Endothelial cell of umbilical vein (primary cell): ENCODE results near the gene PCDHGA8. TPM values are rescaled to one million over a fixed set of nuclear protein-coding genes. Genes with fewer than 3 reads are reported as not detected.

Experiments used
- BruUV-seq: library from RNA; stranded (reverse); fragments of 400-500 nt; replicated peaks from 2 replicates; lab custom pipeline; 2021; lab: Mats Ljungman, UMichigan
- CTCF ChIA-PET: fragments of 300-600, 350-600 bp; sonication (Branson Sonifier 250); formaldehyde crosslinking; loops from one replicate; lab custom pipeline; 2021; ENCODE audit warnings: antibody characterized with exemption, inconsistent platforms; lab: Charles Lee
- POLR2A ChIA-PET: fragments of 300-600, 350-600 bp; sonication (Branson Sonifier 250); formaldehyde crosslinking; loops from one replicate; lab custom pipeline; 2021; ENCODE audit warnings: antibody characterized with exemption, inconsistent platforms; lab: Charles Lee
- DNase-seq: peaks from one replicate; pipeline ENCODE4 v3.0.0-alpha.2; 2011; ENCODE audit warnings: low read depth, low spot score
- FAIRE-seq: peaks from 2 replicates; lab custom pipeline; 2011; peaks lifted over from hg19 to GRCh38; lab: Jason Lieb, UNC
- H2AFZ ChIP-seq: 2 replicates; pipeline ENCODE4 v1.6.0; 2012; ENCODE audit warnings: low read depth, low read length, control low read depth, inconsistent platforms
- H3K27ac ChIP-seq: 2 replicates; pipeline ENCODE4 v1.5.1; 2011; ENCODE audit warnings: low read depth, mild to moderate bottlenecking, control low read depth, low read length, moderate library complexity; ENCODE audit not compliant: insufficient read depth
- H3K27me3 ChIP-seq, 2 experiments: 2 replicates each; pipeline versions ENCODE4 v1.6.0 to v1.6.1; 2011; ENCODE audit warnings: low read length in 2 of 2, mixed read lengths in 1 of 2; ENCODE audit not compliant: control insufficient read depth in 2 of 2, insufficient read depth in 2 of 2
- H3K36me3 ChIP-seq, 2 experiments: 2 replicates in 1 of 2; 3 replicates in 1 of 2; pipeline ENCODE4 v1.5.1; 2011; ENCODE audit warnings: low read length in 2 of 2, mild to moderate bottlenecking in 1 of 2, moderate library complexity in 1 of 2; ENCODE audit not compliant: control insufficient read depth in 2 of 2, insufficient read depth in 2 of 2; ENCODE audit errors: extremely low read depth in 1 of 2
- H3K4me1 ChIP-seq: 3 replicates; pipeline ENCODE4 v1.5.1; 2011; ENCODE audit warnings: mild to moderate bottlenecking, low read length; ENCODE audit not compliant: control insufficient read depth, insufficient read depth; ENCODE audit errors: extremely low read depth
- H3K4me2 ChIP-seq: 2 replicates; pipeline ENCODE4 v1.6.1; 2011; ENCODE audit warnings: low read length, control low read depth, mixed read lengths; ENCODE audit not compliant: insufficient read depth
- H3K4me3 ChIP-seq, 3 experiments: fragments of 200-600 bp in 1 of 3; sonication (generic), shearing (Covaris generic) in 1 of 3; replicated peaks in 1 of 3; 2 replicates each; pipeline ENCODE4 v1.5.1; 2011 to 2016; ENCODE audit warnings: control low read depth in 3 of 3, low read length in 3 of 3, mild to moderate bottlenecking in 2 of 3, inconsistent platforms in 1 of 3, low read depth in 1 of 3, moderate library complexity in 1 of 3; ENCODE audit not compliant: insufficient read depth in 1 of 3
- H3K79me2 ChIP-seq: 2 replicates; pipeline ENCODE4 v1.6.0; 2012; ENCODE audit warnings: low read length, inconsistent platforms; ENCODE audit not compliant: control insufficient read depth, insufficient read depth
- H3K9ac ChIP-seq: replicated peaks from 2 replicates; pipeline ENCODE3; 2011; ENCODE audit warnings: low read length, control low read depth; ENCODE audit not compliant: insufficient read depth; ENCODE audit errors: extremely low read depth
- H3K9me1 ChIP-seq: replicated peaks from 3 replicates; pipeline ENCODE4 v1.6.0; 2011; ENCODE audit warnings: mild to moderate bottlenecking, low read length; ENCODE audit not compliant: control insufficient read depth, insufficient read depth; ENCODE audit errors: extremely low read depth
- H3K9me3 ChIP-seq: replicated peaks from 2 replicates; pipeline ENCODE4 v1.5.1; 2012; ENCODE audit warnings: low read length, inconsistent platforms; ENCODE audit not compliant: control insufficient read depth, insufficient read depth
- H4K20me1 ChIP-seq: replicated peaks from 2 replicates; pipeline ENCODE3; 2011; ENCODE audit warnings: mild to moderate bottlenecking, low read length; ENCODE audit not compliant: control insufficient read depth, insufficient read depth; ENCODE audit errors: extremely low read depth
- EZH2 ChIP-seq: IDR thresholded peaks from 2 replicates; pipeline ENCODE4 v1.6.1; 2012; ENCODE audit warnings: borderline replicate concordance, low read depth, mild to moderate bottlenecking, moderate library complexity, low read length, inconsistent platforms; ENCODE audit not compliant: severe bottlenecking
- FOS ChIP-seq: IDR thresholded peaks from 2 replicates; pipeline ENCODE4 v1.6.1; 2011; ENCODE audit warnings: mild to moderate bottlenecking, low read length, moderate library complexity, borderline replicate concordance; ENCODE audit not compliant: insufficient read depth
- GATA2 ChIP-seq: IDR thresholded peaks from 2 replicates; pipeline ENCODE4 v1.7.0; 2011; ENCODE audit warnings: low read depth, mild to moderate bottlenecking, moderate library complexity, mixed read lengths, low read length; ENCODE audit not compliant: insufficient read length, insufficient read depth
- JUN ChIP-seq: IDR thresholded peaks from 2 replicates; pipeline ENCODE4 v1.6.1; 2011; ENCODE audit warnings: borderline replicate concordance, low read depth; ENCODE audit not compliant: insufficient read length, insufficient read depth
- MYC ChIP-seq: IDR thresholded peaks from one replicate; pipeline ENCODE4 v1.6.1; 2011; ENCODE audit warnings: mild to moderate bottlenecking, low read depth, low read length
- POLR2A ChIP-seq: IDR thresholded peaks from 2 replicates; pipeline ENCODE4 v1.6.1; 2012; ENCODE audit warnings: low read depth, mild to moderate bottlenecking, control low read depth, low read length
- POLR2AphosphoS5 ChIP-seq: IDR thresholded peaks from 2 replicates; pipeline ENCODE4 v1.6.1; 2012; ENCODE audit warnings: low read depth, mild to moderate bottlenecking, control low read depth, low read length, moderate library complexity; ENCODE audit not compliant: insufficient read depth
- dilution Hi-C: fragments of 300-500 bp; cut with MboI; formaldehyde crosslinking; loops from one replicate; pipeline ENCODE4 v1.15.0; 2019; ENCODE audit warnings: low sequenced_read_pairs; ENCODE audit not compliant: extremely low pct_ligation_motif_present
- intact Hi-C: fragments of 100-400 bp; cut with micrococcal nuclease; formaldehyde crosslinking; loops from one replicate; pipeline ENCODE4 v1.10.0; 2022
- polyA plus RNA-seq, 4 experiments: library from polyadenylated mRNA; depleted of rRNA in 3 of 4; stranded (reverse) in 3 of 4; unstranded in 1 of 4; fragments of >200 nt; gene quantifications; 2 replicates each; pipeline versions ENCODE4 v1.2.1 to v1.2.3, GENCODE V29; 2011 to 2012; ENCODE audit warnings: missing spikeins in 1 of 4
- total RNA-seq: library from RNA; stranded (reverse); gene quantifications from 2 replicates; pipeline ENCODE4 v1.2.3, GENCODE V29; 2021
- TF ChIP-seq, protein P1 (sequence below), 2 donors: IDR thresholded peaks; 1 replicate in 1 of 2; 2 replicates in 1 of 2; pipeline ENCODE4 v1.5.1; 2011; ENCODE audit warnings: low read length in 2 of 2, mild to moderate bottlenecking in 2 of 2, moderate library complexity in 2 of 2, control low read depth in 1 of 2, inconsistent platforms in 1 of 2, low read depth in 1 of 2; ENCODE audit not compliant: insufficient read depth in 1 of 2; ENCODE audit errors: extremely low read depth in 1 of 2
- TF ChIP-seq, protein P2 (sequence below): IDR thresholded peaks from 2 replicates; pipeline ENCODE4 v1.6.1; 2011; ENCODE audit not compliant: insufficient read depth, insufficient read length

Gene PCDHGA8
- total and polyA plus RNA-seq, 2 donors (not counting 3 experiments of a cell fraction or from before 2014, with no cell fraction given) = 0.44 to 0.95 TPM

DNA sequence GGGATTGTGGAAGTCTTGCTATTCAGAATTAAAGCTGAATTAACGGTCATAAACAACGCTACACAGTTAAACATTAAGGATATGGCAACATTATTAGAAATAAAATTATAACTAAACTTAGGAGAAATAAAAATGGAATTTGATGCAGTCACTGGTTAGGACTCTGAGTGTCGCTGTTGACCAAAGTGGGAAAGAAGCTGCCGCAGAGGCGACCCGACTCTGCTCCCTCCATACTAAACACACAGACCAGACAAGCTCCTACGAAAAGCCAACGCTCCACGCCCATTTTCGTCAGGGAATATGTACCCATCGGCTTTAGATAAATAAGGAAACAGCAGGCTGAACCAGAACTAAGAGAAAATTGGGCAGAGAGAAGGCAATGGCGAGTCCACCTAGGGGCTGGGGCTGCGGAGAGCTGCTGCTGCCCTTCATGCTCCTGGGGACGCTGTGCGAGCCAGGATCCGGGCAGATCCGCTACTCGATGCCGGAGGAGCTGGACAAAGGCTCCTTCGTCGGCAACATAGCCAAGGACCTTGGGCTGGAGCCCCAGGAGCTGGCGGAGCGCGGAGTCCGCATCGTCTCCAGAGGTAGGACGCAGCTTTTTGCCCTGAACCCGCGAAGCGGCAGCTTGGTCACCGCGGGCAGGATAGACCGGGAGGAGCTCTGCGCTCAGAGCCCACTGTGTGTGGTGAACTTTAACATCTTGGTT is 28.3 kb upstream of the PCDHGA8 start, which contains the start of gene PCDHGA5:
PCDHGA5 (plus strand) TSS at position 211 of the 709 bp plus-strand sequence; CDS start at position 380, 169 bp downstream.
- Histone ChIP-seq H3K36me3 (no peaks in the 10 kb centered on the region), H3K9me3 (peaks cover 2% of the 10 kb centered on the region), H3K27me3 (peaks cover 51 to 81% of the 10 kb centered on the region in 2 experiments), H3K4me3 (no peak within 1 kb of the TSS), H2AFZ (no peak within 1 kb of the TSS), H3K9ac (no peak within 1 kb of the TSS), H4K20me1 (no peaks in the 10 kb centered on the region), H3K27ac (no peak within 1 kb of the TSS), H3K79me2 (no peaks in the 10 kb centered on the region), H3K4me1 (no peaks in the 10 kb centered on the region), H3K9me1 (no peaks in the 10 kb centered on the region), H3K4me2 (no peak within 1 kb of the TSS)
- intact Hi-C loops = no loop called here
- no peak for DNase-seq
- TF ChIP-seq FOS (no peak), POLR2AphosphoS5 (no peak), MYC (no peak), JUN (no peak), GATA2 (no peak), POLR2A (no peak), EZH2 (no peak)
- TF ChIP-seq, protein P1, sequence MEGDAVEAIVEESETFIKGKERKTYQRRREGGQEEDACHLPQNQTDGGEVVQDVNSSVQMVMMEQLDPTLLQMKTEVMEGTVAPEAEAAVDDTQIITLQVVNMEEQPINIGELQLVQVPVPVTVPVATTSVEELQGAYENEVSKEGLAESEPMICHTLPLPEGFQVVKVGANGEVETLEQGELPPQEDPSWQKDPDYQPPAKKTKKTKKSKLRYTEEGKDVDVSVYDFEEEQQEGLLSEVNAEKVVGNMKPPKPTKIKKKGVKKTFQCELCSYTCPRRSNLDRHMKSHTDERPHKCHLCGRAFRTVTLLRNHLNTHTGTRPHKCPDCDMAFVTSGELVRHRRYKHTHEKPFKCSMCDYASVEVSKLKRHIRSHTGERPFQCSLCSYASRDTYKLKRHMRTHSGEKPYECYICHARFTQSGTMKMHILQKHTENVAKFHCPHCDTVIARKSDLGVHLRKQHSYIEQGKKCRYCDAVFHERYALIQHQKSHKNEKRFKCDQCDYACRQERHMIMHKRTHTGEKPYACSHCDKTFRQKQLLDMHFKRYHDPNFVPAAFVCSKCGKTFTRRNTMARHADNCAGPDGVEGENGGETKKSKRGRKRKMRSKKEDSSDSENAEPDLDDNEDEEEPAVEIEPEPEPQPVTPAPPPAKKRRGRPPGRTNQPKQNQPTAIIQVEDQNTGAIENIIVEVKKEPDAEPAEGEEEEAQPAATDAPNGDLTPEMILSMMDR (IDR thresholded peaks at IDR 0.05; ENCODE audit: extremely low read depth in 1 of 2, insufficient read depth in 1 of 2, low read depth in 1 of 2, low read length in 2 of 2) = no peak
- TF ChIP-seq, protein P2, sequence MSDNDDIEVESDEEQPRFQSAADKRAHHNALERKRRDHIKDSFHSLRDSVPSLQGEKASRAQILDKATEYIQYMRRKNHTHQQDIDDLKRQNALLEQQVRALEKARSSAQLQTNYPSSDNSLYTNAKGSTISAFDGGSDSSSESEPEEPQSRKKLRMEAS = no peak
- dilution Hi-C loops = no loop called here
- no TSS peak for BruUV-seq
- CTCF ChIA-PET = interaction anchor here (0.7 to 1.7 kb wide), 13 partner anchors 9 to 200 kb away, joined by 3 to 9 read pairs (median 4); partner anchors contain the start of genes PCDHGA1, PCDHGA10, PCDHGA11 and PCDHGA2
- POLR2A ChIA-PET = no interaction called here
- FAIRE-seq = no peak
